ENCODE data around the gene ODAD4. TPM values are rescaled to one million over a fixed set of nuclear protein-coding genes. Genes with fewer than 3 reads are reported as not detected.

Gene ODAD4
- total and polyA plus RNA-seq, 2 donors from 2014 or later: 4.6 to 6.0 TPM

DNA sequence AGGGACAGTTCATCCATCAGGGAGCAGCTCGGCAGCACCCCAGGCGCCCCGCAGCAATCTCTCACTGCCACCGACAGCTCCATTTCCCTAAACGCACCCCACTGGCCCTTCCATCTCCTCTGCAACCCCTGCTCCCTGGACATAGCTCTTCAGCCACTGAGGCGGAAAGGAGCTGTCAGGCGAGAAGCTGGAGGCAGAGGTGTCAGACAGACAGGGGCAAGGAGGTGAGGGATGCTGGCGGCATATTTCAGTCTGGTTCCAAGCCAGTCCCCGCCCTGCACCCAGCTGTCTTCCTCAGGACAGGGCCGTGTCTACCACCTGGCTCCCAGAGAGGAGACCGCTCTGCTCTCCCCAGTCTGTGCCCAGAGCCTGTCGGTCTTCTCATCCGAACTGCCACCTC is 21.3 kb upstream of the ODAD4 start:
- no peak overlapping the region for H3K4me3 ChIP-seq (ENCODE audit: low read length in 3 of 3)
- H3K4me1 ChIP-seq (ENCODE audit: control insufficient read depth in 2 of 3, insufficient read depth in 2 of 3, low read depth in 1 of 3, low read length in 3 of 3): peaks cover 0 to 35% (median 17%) of the 10 kb centered on the region in 3 donors
- FAIRE-seq (no peak), DNase-seq (peak in 3 of 5 donors; percentile 24 to 51 (median 31))
- no peak overlapping the region for H3K27ac ChIP-seq (ENCODE audit: low read depth in 2 of 2, low read length in 2 of 2)
- peaks cover 8 to 62% (median 46%) of the 10 kb centered on the region in 3 donors for H3K36me3 ChIP-seq (ENCODE audit: control insufficient read depth in 2 of 3, insufficient read depth in 3 of 3, low read length in 3 of 3)
- H3K9me3 ChIP-seq (ENCODE audit: control insufficient read depth in 2 of 3, insufficient read depth in 1 of 3, low read length in 3 of 3): no peaks in the 10 kb centered on the region
- no peaks in the 10 kb centered on the region for H3K27me3 ChIP-seq (ENCODE audit: control insufficient read depth, insufficient read depth, low read length)
- no peak overlapping the region for H3K9ac ChIP-seq (ENCODE audit: low read length in 3 of 3)
- TF ChIP-seq, protein P1, sequence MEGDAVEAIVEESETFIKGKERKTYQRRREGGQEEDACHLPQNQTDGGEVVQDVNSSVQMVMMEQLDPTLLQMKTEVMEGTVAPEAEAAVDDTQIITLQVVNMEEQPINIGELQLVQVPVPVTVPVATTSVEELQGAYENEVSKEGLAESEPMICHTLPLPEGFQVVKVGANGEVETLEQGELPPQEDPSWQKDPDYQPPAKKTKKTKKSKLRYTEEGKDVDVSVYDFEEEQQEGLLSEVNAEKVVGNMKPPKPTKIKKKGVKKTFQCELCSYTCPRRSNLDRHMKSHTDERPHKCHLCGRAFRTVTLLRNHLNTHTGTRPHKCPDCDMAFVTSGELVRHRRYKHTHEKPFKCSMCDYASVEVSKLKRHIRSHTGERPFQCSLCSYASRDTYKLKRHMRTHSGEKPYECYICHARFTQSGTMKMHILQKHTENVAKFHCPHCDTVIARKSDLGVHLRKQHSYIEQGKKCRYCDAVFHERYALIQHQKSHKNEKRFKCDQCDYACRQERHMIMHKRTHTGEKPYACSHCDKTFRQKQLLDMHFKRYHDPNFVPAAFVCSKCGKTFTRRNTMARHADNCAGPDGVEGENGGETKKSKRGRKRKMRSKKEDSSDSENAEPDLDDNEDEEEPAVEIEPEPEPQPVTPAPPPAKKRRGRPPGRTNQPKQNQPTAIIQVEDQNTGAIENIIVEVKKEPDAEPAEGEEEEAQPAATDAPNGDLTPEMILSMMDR (IDR thresholded peaks at IDR 0.05; ENCODE audit: borderline replicate concordance, extremely low read depth, insufficient read depth): no peak
- intact Hi-C loops (cut with DNase I): no loop called here

DNA sequence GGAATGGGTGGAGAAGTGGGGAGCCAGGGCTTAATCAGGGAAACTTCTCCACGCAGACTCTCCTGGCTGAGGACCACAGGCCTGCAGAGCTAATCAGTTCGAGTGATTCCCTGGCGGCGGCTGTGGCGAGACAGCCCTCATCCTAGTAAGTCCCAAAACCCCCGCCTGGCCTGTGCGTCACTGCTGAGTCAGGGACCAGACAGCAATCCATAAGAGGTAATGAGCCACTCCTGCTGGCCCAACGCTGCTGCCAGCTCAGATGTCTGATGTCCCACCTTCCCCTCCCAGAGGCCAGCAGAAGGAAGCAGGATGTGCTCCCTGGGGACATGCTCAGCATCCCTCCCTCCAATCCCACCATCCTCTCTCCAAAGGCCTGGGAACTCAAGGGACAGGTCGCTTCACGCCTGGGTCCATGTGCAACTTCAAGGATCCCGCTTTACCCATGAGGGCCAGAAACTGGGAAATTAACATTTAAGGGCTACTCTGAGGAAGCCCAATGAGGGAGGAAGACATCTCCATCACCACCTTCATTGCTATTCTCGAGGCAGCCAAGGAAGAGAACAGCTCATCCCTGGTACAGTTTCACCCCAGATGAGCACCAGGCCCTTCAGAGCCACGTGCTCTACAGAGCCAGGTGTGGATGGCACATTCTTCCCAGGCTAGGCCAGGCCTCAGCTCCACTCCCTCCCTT is 19.6 kb upstream of the ODAD4 start:
- intact Hi-C loops (cut with DNase I): no loop called here
- Histone ChIP-seq H3K27ac (ENCODE audit: low read depth in 2 of 2, low read length in 2 of 2) (no peak overlapping the region), H3K4me3 (ENCODE audit: low read length in 3 of 3) (no peak overlapping the region), H3K36me3 (ENCODE audit: control insufficient read depth in 2 of 3, insufficient read depth in 3 of 3, low read length in 3 of 3) (peaks cover 4 to 47% (median 31%) of the 10 kb centered on the region in 3 donors), H3K27me3 (ENCODE audit: control insufficient read depth, insufficient read depth, low read length) (no peaks in the 10 kb centered on the region), H3K9ac (ENCODE audit: low read length in 3 of 3) (no peak overlapping the region), H3K9me3 (ENCODE audit: control insufficient read depth in 2 of 3, insufficient read depth in 1 of 3, low read length in 3 of 3) (no peaks in the 10 kb centered on the region), H3K4me1 (ENCODE audit: control insufficient read depth in 2 of 3, insufficient read depth in 2 of 3, low read depth in 1 of 3, low read length in 3 of 3) (peaks cover 0 to 48% (median 24%) of the 10 kb centered on the region in 3 donors)
- TF ChIP-seq, protein P1 (IDR thresholded peaks at IDR 0.05; ENCODE audit: borderline replicate concordance, extremely low read depth, insufficient read depth): no peak
- DNase-seq: no peak
- FAIRE-seq: no peak

DNA sequence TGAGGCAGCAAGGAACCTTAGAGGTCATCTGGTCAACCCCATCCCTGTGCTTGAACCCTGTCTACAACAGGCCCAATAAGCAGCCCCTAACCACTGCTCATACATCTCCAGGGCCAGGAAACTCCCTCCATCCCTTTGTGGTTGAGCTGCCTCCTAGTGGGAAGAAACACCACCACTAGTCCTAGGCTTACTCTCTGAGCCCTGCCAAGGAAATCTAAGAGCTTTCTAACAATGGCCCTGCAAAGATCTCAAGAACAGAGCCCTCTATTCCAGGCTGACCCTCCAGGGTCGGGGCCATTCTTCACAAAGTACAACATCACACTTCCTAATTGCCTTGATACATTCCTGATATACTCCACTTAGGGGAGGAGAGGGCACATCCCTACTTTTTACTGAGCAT is 17.5 kb upstream of the ODAD4 start:
- Histone ChIP-seq H3K27ac (ENCODE audit: low read depth in 2 of 2, low read length in 2 of 2) (no peak overlapping the region), H3K36me3 (ENCODE audit: control insufficient read depth in 2 of 3, insufficient read depth in 3 of 3, low read length in 3 of 3) (peaks cover 4 to 40% (median 25%) of the 10 kb centered on the region in 3 donors), H3K4me1 (ENCODE audit: control insufficient read depth in 2 of 3, insufficient read depth in 2 of 3, low read depth in 1 of 3, low read length in 3 of 3) (peaks cover 0 to 40% (median 27%) of the 10 kb centered on the region in 3 donors), H3K4me3 (ENCODE audit: low read length in 3 of 3) (no peak overlapping the region), H3K9ac (ENCODE audit: low read length in 3 of 3) (peak overlapping the region in 1 of 3 donors; percentile 7), H3K9me3 (ENCODE audit: control insufficient read depth in 2 of 3, insufficient read depth in 1 of 3, low read length in 3 of 3) (no peaks in the 10 kb centered on the region), H3K27me3 (ENCODE audit: control insufficient read depth, insufficient read depth, low read length) (no peaks in the 10 kb centered on the region)
- intact Hi-C loops (cut with DNase I): no loop called here
- FAIRE-seq (no peak), DNase-seq (no peak)
- TF ChIP-seq, protein P1 (IDR thresholded peaks at IDR 0.05; ENCODE audit: borderline replicate concordance, extremely low read depth, insufficient read depth): no peak

Measured in kidney (tissue), 14 donors.